GM23338 (cell line): ENCODE measurements around the gene ZBTB7A. TPM values are rescaled to one million over a fixed set of nuclear protein-coding genes. Genes with fewer than 3 reads are reported as not detected.

ENCODE experiments used
- ATAC-seq: fragments of 200-7000 bp; cut with Tn5 transposase; 3 replicates; pipeline ENCODE4 v1.9.1; 2020
- DNase-seq: peaks from one replicate; pipeline ENCODE4 v3.0.0-alpha.2; 2015; ENCODE audit warnings: low spot score
- H2AFZ ChIP-seq: fragments of 200-600 bp; sonication (generic); 2 replicates; pipeline ENCODE4 v1.8.0; 2016; ENCODE audit warnings: antibody characterized with exemption, mild to moderate bottlenecking, moderate library complexity
- H3F3A ChIP-seq: fragments of 200-600 bp; sonication (generic); replicated peaks from 2 replicates; pipeline ENCODE4 v1.8.0; 2017; ENCODE audit warnings: antibody characterized with exemption, mixed run types, low read depth
- H3K27ac ChIP-seq: fragments of 200-600 bp; sonication (generic); 2 replicates; pipeline ENCODE4 v1.6.1; 2016; ENCODE audit warnings: low read depth
- H3K27me3 ChIP-seq: fragments of 200-600 bp; sonication (generic); 2 replicates; pipeline ENCODE4 v1.8.0; 2016; ENCODE audit warnings: mild to moderate bottlenecking, mixed run types, moderate library complexity; ENCODE audit not compliant: insufficient read depth
- H3K36me3 ChIP-seq: fragments of 200-600 bp; sonication (generic); 2 replicates; pipeline ENCODE4 v1.8.0; 2016; ENCODE audit warnings: mild to moderate bottlenecking; ENCODE audit not compliant: insufficient read depth
- H3K4me1 ChIP-seq: fragments of 200-600 bp; sonication (generic); 2 replicates; pipeline ENCODE4 v1.8.0; 2016; ENCODE audit warnings: mild to moderate bottlenecking, moderate library complexity; ENCODE audit not compliant: insufficient read depth
- H3K4me2 ChIP-seq: fragments of 200-600 bp; sonication (generic); 2 replicates; pipeline ENCODE4 v1.7.1; 2017; ENCODE audit warnings: mixed run types
- H3K4me3 ChIP-seq: fragments of 200-600 bp; sonication (generic); 2 replicates; pipeline ENCODE4 v1.6.1; 2016; ENCODE audit warnings: mixed run types
- H3K79me2 ChIP-seq: fragments of 200-600 bp; sonication (generic); replicated peaks from 2 replicates; pipeline ENCODE4 v1.8.0; 2017; ENCODE audit warnings: mild to moderate bottlenecking; ENCODE audit not compliant: insufficient read depth
- H3K9me2 ChIP-seq: fragments of 200-600 bp; sonication (generic); 2 replicates; pipeline ENCODE4 v1.8.0; 2017; ENCODE audit not compliant: insufficient read depth
- H4K20me1 ChIP-seq: fragments of 200-600 bp; sonication (generic); replicated peaks from 2 replicates; pipeline ENCODE4 v1.8.0; 2017; ENCODE audit warnings: mild to moderate bottlenecking; ENCODE audit not compliant: insufficient read depth
- H3K27ac Mint-ChIP-seq: 2 replicates; pipeline ENCODE4 v1.8.0; 2020; ENCODE audit warnings: inconsistent platforms, mild to moderate bottlenecking, moderate library complexity, mixed read lengths
- H3K27me3 Mint-ChIP-seq: 3 replicates; pipeline ENCODE4 v1.8.0; 2022; ENCODE audit warnings: low read depth, mild to moderate bottlenecking, moderate library complexity, mixed read lengths, inconsistent platforms; ENCODE audit not compliant: insufficient read depth, poor library complexity
- H3K36me3 Mint-ChIP-seq: 3 replicates; pipeline ENCODE4 v1.8.0; 2021; ENCODE audit warnings: low read depth, mild to moderate bottlenecking, inconsistent platforms, moderate library complexity, mixed read lengths
- H3K4me1 Mint-ChIP-seq: 3 replicates; pipeline ENCODE4 v1.8.0; 2020; ENCODE audit warnings: mild to moderate bottlenecking, inconsistent platforms, mixed read lengths
- H3K4me3 Mint-ChIP-seq: 3 replicates; pipeline ENCODE4 v1.8.0; 2021; ENCODE audit warnings: moderate library complexity, mild to moderate bottlenecking, inconsistent platforms, mixed read lengths
- H3K9me3 Mint-ChIP-seq: 3 replicates; pipeline ENCODE4 v1.8.0; 2020; ENCODE audit warnings: moderate library complexity, mild to moderate bottlenecking, inconsistent platforms, mixed read lengths
- CREB1 ChIP-seq: fragments of 250-450 bp; sonication (Bioruptor Pico); IDR thresholded peaks from 2 replicates; pipeline ENCODE4 v1.5.0; 2020; ENCODE audit warnings: low read depth, mild to moderate bottlenecking, moderate library complexity
- CTCF ChIP-seq, 2 experiments: fragments of 200-600 bp in 1 of 2; sonication (generic) in 1 of 2; conservative IDR thresholded peaks; 2 replicates each; pipeline versions ENCODE4 v1.5.1 to v1.6.1; 2016 to 2017; ENCODE audit warnings: antibody characterized with exemption in 2 of 2, low read depth in 2 of 2, mild to moderate bottlenecking in 2 of 2, moderate library complexity in 1 of 2
- EZH2 ChIP-seq: fragments of 200-600 bp; sonication (generic); IDR thresholded peaks from one replicate; pipeline ENCODE4 v1.8.0; 2017; ENCODE audit warnings: antibody characterized with exemption, mild to moderate bottlenecking, low read depth; ENCODE audit not compliant: unreplicated experiment
- EZH2phosphoT487 ChIP-seq: fragments of 200-600 bp; sonication (generic); IDR thresholded peaks from one replicate; pipeline ENCODE4 v1.8.1; 2018; ENCODE audit warnings: antibody characterized with exemption; ENCODE audit not compliant: unreplicated experiment
- JUNB ChIP-seq: IDR thresholded peaks from one replicate; pipeline ENCODE4 v1.6.1; 2016; ENCODE audit warnings: antibody characterized with exemption; ENCODE audit not compliant: unreplicated experiment
- NANOG ChIP-seq: IDR thresholded peaks from 2 replicates; pipeline ENCODE4 v1.6.1; 2016; ENCODE audit warnings: antibody characterized with exemption, borderline replicate concordance
- POLR2AphosphoS5 ChIP-seq: IDR thresholded peaks from 2 replicates; pipeline ENCODE4 v1.6.1; 2016; ENCODE audit warnings: antibody characterized with exemption, low read depth
- STAT1 ChIP-seq: IDR thresholded peaks from one replicate; pipeline ENCODE4 v1.6.1; 2016; ENCODE audit warnings: antibody characterized with exemption; ENCODE audit not compliant: unreplicated experiment
- ZNF114 ChIP-seq: fragments of 250-450 bp; sonication (Bioruptor Pico); IDR thresholded peaks from 2 replicates; pipeline ENCODE4 v1.5.0; 2020; ENCODE audit warnings: mild to moderate bottlenecking, moderate library complexity
- ZNF331 ChIP-seq: fragments of 250-450 bp; sonication (Bioruptor Pico); IDR thresholded peaks from 2 replicates; pipeline ENCODE4 v1.5.0; 2020; ENCODE audit warnings: low read depth, mild to moderate bottlenecking, moderate library complexity
- polyA plus RNA-seq: library from polyadenylated mRNA; unstranded; fragments of >200 nt; fragmentation: Nextera tagmentation; extraction: Ambion mirVana; gene quantifications from 2 replicates; pipeline ENCODE4 v1.2.1, GENCODE V29; 2016
- total RNA-seq: library from RNA; depleted of rRNA; stranded (reverse); fragments of >200 nt; shearing (Covaris generic); gene quantifications from 2 replicates; pipeline ENCODE4 v1.2.3, GENCODE V29; 2014
- TF ChIP-seq, protein P1 (sequence below): IDR thresholded peaks from one replicate; pipeline ENCODE4 v1.6.1; 2018; ENCODE audit warnings: antibody characterized with exemption; ENCODE audit not compliant: unreplicated experiment
- TF ChIP-seq, protein P2 (sequence below): IDR thresholded peaks from 2 replicates; pipeline ENCODE4 v1.6.1; 2016; ENCODE audit warnings: antibody characterized with exemption
- TF ChIP-seq, protein P3 (sequence below): fragments of 250-450 bp; sonication (Bioruptor Pico); IDR thresholded peaks from 2 replicates; pipeline ENCODE4 v1.5.0; 2020; ENCODE audit warnings: mild to moderate bottlenecking, moderate library complexity

Gene ZBTB7A
- total and polyA plus RNA-seq, 2 experiments from 2014 or later: 9.5 to 35.0 TPM

DNA sequence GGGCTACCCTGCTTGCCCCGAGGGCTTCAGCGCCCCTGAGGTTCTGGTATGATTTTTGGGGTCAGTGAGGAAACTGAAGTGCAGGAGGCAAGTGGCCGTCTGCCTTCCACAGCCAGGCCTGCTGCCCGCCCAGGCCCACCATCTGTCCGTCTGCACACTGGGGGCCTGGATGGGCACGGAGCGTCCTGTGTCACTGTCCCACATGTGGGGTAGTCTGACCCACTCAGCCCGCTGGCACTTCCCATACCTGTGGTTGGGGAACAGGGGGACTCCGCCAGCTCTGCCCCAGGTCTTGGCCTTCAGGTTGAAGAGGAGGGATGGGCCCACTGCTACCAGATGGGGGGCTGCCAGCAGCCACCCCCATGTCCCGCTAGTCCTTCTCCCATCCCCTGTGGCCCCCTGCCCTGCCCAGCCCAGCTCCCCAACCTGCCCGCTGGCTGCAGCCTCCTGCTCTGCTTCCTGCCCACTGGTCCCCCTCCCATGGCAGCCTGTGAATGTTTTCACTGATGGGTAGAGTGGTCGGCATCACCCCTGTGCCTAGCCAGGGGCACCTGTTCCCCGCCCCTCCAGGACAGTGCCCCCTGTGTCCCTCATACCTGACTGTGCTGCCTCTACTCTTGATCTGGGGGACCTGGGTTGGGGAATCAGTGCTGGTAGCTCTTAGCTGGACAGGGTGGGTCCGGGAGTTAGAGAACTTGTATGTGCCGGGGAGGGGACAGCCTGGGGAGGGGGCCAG lies 49.6 kb downstream of the ZBTB7A start:
- Mint-ChIP-seq H3K27me3 (peaks cover 5% of the 10 kb centered on the region), H3K4me3 (no peak overlapping the region), H3K36me3 (peaks cover 11% of the 10 kb centered on the region), H3K27ac (no peak overlapping the region), H3K9me3 (no peaks in the 10 kb centered on the region), H3K4me1 (no peaks in the 10 kb centered on the region)
- Histone ChIP-seq H3K4me1 (no peaks in the 10 kb centered on the region), H3K27ac (no peak overlapping the region), H3K9me2 (no peaks in the 10 kb centered on the region), H3K79me2 (peaks cover 57% of the 10 kb centered on the region), H3F3A (no peaks in the 10 kb centered on the region), H3K4me3 (no peak overlapping the region), H2AFZ (no peak overlapping the region), H3K27me3 (no peaks in the 10 kb centered on the region), H3K4me2 (no peak overlapping the region), H4K20me1 (peaks cover 5% of the 10 kb centered on the region), H3K36me3 (peaks cover 3% of the 10 kb centered on the region; the same call in 1 of the 2 replicates)
- TF ChIP-seq NANOG (no peak), EZH2 (no peak), EZH2phosphoT487 (no peak), ZNF331 (CRISPR knock-in tag) (no peak), POLR2AphosphoS5 (no peak), CTCF (conservative IDR thresholded peaks at IDR 0.05; ENCODE audit: low read depth in 2 of 2) (no peak), JUNB (no peak), CREB1 (no peak), STAT1 (no peak), ZNF114 (no peak)
- TF ChIP-seq, protein P1, sequence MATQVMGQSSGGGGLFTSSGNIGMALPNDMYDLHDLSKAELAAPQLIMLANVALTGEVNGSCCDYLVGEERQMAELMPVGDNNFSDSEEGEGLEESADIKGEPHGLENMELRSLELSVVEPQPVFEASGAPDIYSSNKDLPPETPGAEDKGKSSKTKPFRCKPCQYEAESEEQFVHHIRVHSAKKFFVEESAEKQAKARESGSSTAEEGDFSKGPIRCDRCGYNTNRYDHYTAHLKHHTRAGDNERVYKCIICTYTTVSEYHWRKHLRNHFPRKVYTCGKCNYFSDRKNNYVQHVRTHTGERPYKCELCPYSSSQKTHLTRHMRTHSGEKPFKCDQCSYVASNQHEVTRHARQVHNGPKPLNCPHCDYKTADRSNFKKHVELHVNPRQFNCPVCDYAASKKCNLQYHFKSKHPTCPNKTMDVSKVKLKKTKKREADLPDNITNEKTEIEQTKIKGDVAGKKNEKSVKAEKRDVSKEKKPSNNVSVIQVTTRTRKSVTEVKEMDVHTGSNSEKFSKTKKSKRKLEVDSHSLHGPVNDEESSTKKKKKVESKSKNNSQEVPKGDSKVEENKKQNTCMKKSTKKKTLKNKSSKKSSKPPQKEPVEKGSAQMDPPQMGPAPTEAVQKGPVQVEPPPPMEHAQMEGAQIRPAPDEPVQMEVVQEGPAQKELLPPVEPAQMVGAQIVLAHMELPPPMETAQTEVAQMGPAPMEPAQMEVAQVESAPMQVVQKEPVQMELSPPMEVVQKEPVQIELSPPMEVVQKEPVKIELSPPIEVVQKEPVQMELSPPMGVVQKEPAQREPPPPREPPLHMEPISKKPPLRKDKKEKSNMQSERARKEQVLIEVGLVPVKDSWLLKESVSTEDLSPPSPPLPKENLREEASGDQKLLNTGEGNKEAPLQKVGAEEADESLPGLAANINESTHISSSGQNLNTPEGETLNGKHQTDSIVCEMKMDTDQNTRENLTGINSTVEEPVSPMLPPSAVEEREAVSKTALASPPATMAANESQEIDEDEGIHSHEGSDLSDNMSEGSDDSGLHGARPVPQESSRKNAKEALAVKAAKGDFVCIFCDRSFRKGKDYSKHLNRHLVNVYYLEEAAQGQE: no peak
- TF ChIP-seq, protein P2, sequence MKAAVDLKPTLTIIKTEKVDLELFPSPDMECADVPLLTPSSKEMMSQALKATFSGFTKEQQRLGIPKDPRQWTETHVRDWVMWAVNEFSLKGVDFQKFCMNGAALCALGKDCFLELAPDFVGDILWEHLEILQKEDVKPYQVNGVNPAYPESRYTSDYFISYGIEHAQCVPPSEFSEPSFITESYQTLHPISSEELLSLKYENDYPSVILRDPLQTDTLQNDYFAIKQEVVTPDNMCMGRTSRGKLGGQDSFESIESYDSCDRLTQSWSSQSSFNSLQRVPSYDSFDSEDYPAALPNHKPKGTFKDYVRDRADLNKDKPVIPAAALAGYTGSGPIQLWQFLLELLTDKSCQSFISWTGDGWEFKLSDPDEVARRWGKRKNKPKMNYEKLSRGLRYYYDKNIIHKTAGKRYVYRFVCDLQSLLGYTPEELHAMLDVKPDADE: no peak
- TF ChIP-seq, protein P3, sequence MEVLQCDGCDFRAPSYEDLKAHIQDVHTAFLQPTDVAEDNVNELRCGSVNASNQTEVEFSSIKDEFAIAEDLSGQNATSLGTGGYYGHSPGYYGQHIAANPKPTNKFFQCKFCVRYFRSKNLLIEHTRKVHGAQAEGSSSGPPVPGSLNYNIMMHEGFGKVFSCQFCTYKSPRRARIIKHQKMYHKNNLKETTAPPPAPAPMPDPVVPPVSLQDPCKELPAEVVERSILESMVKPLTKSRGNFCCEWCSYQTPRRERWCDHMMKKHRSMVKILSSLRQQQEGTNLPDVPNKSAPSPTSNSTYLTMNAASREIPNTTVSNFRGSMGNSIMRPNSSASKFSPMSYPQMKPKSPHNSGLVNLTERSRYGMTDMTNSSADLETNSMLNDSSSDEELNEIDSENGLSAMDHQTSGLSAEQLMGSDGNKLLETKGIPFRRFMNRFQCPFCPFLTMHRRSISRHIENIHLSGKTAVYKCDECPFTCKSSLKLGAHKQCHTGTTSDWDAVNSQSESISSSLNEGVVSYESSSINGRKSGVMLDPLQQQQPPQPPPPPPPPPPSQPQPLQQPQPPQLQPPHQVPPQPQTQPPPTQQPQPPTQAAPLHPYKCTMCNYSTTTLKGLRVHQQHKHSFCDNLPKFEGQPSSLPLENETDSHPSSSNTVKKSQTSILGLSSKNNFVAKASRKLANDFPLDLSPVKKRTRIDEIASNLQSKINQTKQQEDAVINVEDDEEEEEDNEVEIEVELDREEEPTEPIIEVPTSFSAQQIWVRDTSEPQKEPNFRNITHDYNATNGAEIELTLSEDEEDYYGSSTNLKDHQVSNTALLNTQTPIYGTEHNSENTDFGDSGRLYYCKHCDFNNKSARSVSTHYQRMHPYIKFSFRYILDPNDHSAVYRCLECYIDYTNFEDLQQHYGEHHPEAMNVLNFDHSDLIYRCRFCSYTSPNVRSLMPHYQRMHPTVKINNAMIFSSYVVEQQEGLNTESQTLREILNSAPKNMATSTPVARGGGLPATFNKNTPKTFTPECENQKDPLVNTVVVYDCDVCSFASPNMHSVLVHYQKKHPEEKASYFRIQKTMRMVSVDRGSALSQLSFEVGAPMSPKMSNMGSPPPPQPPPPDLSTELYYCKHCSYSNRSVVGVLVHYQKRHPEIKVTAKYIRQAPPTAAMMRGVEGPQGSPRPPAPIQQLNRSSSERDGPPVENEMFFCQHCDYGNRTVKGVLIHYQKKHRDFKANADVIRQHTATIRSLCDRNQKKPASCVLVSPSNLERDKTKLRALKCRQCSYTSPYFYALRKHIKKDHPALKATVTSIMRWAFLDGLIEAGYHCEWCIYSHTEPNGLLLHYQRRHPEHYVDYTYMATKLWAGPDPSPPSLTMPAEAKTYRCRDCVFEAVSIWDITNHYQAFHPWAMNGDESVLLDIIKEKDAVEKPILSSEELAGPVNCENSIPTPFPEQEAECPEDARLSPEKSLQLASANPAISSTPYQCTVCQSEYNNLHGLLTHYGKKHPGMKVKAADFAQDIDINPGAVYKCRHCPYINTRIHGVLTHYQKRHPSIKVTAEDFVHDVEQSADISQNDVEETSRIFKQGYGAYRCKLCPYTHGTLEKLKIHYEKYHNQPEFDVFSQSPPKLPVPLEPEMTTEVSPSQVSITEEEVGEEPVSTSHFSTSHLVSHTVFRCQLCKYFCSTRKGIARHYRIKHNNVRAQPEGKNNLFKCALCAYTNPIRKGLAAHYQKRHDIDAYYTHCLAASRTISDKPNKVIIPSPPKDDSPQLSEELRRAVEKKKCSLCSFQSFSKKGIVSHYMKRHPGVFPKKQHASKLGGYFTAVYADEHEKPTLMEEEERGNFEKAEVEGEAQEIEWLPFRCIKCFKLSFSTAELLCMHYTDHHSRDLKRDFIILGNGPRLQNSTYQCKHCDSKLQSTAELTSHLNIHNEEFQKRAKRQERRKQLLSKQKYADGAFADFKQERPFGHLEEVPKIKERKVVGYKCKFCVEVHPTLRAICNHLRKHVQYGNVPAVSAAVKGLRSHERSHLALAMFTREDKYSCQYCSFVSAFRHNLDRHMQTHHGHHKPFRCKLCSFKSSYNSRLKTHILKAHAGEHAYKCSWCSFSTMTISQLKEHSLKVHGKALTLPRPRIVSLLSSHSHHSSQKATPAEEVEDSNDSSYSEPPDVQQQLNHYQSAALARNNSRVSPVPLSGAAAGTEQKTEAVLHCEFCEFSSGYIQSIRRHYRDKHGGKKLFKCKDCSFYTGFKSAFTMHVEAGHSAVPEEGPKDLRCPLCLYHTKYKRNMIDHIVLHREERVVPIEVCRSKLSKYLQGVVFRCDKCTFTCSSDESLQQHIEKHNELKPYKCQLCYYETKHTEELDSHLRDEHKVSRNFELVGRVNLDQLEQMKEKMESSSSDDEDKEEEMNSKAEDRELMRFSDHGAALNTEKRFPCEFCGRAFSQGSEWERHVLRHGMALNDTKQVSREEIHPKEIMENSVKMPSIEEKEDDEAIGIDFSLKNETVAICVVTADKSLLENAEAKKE (CRISPR knock-in tag): no peak
- no peak for ATAC-seq
- no peak for DNase-seq
